NCI-H510A (cell line): Measurements from ENCODE around the gene OLIG3.
A peak's percentile ranks its signal among the peaks of the same experiment; 100 is the strongest.

Experiments used
- DNase-seq: peaks from one replicate; lab custom pipeline; 2025; lab: John Stamatoyannopoulos, UW

Gene OLIG3

DNA sequence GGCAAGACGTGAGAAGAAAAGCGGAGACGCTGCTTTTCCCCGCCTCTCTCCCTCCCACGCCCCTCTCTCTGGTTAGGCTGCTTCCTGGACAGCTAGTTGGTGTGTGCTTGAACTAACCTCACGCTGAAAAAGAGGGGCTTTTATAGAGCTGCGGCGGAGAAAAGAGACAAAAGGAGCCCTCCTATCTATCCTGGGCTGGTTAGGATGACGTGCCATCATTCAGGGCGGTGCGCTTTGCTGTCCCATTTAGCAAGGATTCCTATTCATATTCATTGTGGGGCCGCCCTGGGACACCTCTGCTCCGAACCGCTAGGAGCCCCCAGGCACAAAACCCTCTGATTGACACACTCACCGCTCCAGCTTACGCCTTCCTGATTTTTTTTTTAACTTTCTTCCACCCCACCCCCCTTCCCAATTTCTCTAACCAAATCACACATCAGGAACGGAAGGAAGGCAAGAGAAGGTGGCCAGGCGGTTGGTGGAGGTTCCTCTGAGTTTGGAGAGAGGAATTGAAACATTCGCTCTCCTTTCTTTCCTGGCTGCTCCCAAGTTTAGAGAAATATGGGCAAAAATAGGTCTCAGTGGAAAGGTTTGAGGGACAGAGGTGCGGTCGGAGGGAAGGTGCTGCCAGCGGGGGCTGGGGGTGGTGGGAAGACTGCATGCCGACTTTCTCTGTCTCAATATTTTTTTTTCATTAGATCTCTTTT is at the start of gene OLIG3:
OLIG3 (minus strand) TSS at position 114 of the 707 bp plus-strand sequence. CDS start 224 bp downstream, outside the sequence.
- DNase-seq, result no peak

DNA sequence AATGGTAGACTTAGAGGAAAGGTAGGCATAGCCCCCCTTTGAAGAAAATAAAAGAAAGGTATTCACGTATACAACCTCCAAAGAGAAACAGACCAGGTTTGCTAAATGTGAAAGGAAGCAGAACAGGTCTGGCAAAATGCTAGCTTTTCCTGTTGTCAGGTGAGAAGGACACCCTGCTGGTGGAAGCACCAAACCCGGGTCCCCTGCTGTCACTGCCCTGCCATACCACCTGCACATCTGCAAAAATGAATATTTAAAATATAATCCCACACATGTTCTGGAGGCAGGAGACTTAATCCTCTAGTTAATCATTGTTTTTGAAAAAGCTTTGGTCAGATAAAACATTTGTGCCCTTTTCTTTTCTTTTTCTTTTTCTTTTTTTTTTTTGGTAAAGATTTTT is 48.9 kb upstream of the OLIG3 start:
- DNase-seq, result peak; percentile 0

DNA sequence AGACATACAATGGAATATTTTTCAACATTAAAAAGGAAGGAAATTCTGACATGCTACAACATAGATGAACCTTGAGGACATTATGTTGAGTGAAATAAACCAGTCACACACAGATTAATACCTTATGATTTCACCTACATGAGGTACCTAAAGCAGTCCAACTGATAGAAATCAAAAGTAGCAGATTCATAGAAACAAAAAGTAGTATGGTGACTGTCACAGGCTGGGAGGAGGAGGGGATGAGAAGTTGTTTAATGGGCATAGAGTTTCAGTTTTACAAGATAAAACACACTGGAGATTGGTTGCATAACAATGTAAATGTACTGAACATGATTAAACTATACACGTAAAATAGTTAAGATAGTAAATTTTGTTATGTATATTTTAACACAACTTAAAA is 48.5 kb upstream of the OLIG3 start:
- no peak for DNase-seq

DNA sequence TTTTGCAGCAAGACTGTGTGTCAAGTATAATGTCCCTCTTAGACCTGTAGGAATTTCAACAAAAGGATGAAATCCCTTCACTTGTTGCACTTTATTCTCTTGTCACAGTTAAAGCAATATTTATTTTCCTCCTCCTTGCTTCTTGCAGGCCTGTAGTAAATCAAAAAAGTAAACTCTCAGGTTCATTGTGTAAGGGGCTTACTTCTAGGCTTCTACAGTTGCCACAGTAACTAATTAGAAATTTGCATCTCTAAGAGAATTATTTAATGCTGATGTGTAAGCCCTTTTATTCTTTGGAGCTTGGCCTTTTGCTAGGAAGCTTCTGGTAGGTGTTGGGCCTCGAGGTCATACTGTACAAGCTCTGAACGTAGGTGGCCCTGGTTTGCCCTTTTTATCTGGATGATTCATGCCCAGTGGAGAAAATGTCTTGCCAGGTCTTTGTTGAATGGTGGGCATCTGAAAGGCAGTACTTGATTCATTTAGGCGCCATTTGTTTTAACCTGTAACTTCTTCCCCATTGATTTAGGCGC is 47.4 kb upstream of the OLIG3 start:
- no peak for DNase-seq

DNA sequence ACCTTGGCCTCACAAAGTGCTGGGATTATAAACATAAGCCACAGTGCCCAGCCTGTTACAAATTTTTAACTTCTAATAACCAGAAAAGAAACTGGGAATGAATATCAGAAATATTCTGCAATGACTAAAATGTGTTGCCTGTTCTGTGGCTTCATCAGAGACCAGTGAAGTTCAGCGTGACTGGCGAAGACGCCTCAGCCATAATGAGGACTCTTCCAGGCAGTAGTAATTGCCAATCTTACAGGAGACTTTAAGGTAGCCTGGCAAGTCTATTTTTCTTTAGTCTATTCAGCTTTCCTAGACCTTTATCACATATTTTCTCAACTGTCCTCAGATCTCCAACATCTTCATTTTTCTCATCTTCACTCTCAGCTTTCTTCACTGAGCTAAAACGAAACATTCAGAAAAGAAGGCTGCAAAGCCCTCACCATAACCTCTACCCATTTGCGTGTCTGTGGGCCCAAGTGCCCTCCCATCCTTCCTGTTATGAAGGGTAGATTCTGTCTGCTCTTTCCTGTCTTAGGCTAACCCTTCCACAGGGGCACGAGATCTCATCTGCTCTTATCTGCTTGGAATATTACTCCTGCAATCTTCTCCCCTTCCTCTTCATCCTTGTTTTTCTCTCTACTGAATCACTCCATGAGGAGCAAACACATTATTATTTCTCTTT is 42.0 kb upstream of the OLIG3 start:
- no peak for DNase-seq

DNA sequence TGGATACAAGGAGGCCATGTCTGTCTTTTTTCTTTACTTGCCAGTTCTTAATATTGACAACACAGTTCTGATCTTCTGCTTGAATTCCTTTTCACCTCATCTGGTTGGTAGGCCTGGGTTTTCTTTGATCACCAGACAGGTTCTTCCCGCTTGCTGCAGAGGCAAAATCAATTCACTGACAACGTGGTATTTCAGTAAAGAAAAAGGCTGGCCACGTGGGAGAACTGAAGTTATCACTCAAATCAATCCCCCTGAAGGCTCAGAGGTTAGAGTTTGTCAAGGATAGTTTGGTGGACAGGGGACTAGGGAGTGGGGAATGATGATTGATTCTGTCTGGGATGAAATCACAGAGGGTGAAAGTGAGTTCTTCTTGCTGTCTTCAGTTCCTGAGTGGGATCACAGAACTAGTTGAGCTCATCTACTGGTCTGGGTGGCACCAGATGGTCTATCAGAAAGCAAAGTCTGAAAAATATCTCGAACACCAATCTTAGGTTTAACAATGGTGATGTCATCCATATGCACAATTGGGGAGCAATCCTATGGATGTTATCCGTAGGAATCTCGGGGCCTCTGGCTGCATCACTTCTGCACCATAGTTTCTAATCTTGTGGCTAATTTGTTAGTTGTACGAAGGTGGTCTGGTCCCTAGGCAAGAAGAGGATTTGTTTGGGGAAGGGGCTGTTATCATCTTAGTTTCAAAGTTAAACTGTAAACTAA is 37.3 kb upstream of the OLIG3 start:
- no peak for DNase-seq

DNA sequence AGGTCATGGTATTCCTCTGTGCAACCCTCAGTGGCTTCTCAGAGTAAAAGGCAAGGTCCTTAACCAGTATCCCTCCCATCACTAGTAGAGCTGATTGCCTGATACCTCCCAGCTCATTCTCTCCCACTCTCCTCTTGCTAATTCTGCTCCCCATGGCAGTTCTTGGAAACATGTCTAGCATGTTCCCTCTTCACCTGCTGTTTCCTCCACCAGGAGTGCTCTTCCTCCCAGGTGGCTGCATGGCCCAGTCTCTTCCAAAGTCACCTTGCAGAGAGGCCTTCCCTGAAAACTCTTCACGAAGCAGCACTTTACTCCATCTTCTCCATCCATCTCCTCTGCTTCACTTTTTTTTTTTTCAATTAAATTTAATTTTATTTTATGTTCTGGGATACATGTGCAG is 36.2 kb upstream of the OLIG3 start:
- no peak for DNase-seq

DNA sequence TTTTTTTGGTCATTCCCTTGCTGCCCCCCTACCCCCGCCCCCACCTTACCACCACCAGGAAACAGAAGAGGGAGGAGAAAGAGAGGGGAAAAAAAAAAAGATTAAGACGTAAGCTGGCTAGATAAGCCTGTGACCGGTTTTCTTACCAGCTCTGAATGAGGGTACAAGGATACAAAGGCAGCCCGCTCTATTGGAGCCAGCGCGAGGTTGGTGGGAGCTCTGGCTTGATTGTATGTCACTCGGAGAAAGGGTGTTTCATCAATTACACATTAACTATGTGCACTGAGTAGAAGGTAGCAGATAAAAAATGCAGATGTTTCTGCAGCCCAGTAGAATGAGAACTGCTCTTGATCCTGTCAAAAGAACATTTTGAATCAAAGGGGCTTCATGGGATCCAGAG is 28.6 kb upstream of the OLIG3 start:
- DNase-seq, result no peak

DNA sequence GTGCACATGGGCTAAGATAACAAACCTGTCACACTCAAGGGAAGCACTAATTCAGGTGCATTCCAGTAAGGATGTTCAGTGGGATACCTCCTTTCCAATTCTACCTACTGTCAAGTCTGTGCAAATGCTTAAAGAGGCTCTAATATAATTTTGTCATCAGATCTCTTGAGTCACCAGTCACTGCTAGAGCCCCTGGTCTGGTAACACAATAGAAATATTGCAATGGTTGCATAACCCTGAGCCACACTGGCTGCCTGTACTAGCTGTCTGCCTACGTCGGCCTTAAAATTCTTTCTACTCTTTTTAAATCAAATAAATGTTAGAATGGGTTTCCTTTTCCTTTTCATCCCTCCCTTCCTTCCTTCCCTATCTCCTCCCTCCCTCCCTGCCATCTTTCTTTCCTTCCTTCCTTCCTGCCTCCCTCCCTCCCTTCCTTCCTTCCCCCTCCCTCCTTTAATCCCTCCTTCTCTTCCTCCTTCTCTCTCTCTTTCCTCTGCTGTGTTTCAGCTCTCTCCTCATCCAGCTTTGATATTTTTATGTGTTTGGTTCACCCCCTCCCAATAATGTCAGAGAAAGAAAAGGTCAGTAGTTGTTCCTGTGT is 28.1 kb upstream of the OLIG3 start:
- DNase-seq, result no peak

DNA sequence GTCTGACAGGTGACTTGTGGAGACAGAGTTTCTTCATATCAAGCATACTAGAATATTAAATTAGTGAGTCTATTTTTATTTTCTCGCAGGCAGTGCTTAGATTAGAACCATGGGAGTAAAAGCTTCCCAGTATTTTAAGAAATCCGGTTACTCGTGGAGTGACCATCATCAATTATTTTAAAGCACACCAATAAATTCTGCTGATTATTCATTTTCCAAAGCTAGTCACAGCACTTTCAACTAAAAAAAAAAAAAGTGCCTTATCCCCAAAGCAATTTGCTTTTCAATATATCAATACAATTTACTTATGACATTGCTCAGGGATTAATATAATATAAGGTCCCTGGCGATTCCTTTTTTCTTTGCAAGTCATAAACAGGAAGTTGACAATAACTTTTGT is 26.3 kb upstream of the OLIG3 start:
- DNase-seq, result no peak

DNA sequence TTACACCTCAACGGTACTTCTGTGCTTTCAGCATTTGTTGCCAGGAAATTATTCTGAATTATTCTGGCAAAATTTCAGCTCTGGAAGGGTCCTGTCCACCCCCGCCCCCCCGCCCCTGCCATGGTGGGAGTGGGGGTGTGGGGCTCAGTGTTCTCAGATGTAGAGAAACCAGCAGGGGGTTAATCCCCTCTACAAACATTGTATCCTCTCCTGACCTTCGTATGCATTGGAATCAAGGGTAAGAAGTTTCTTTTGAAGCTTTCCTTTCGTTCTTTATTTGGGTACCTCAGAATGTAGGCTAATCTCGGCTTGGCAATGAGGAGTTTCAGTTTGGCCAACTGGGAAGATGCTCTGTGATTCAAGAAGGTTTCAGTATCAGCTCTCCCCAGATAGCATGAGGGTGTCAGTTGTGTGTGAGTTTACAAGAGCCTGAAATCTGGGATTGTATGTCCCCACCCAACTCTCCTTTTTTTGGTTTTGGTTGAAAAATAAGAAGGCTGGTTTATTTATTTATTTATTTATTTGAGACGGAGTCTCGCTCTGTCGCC is 25.5 kb upstream of the OLIG3 start:
- DNase-seq, result no peak

DNA sequence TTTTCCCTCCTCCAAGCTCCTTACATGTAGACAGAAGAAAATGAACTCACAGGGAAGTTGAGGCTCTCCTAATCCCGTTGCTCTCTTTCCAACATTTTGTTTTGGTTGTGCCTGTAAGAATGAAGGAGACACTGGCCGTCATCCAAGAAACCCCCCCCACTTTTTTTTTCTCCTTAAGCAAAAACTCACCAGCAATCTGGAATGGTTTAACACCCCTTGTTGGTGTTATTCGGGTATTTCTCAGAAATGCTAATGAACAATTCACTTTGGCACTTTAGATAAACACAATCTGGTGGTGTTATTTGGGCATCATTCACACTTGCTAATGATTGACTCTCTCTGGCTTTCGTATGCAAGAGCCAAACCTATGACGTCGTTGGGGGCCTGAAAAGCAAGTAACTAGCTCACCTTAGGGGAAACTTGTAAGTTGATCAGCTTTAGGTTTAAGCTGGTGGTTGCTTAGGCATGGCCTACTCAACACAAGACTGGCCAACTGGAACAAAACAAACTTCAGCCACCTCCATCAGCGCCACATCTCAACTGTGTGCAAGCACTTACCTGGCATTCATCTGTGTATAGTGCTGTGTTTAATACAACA is 24.3 kb upstream of the OLIG3 start:
- DNase-seq, result no peak

DNA sequence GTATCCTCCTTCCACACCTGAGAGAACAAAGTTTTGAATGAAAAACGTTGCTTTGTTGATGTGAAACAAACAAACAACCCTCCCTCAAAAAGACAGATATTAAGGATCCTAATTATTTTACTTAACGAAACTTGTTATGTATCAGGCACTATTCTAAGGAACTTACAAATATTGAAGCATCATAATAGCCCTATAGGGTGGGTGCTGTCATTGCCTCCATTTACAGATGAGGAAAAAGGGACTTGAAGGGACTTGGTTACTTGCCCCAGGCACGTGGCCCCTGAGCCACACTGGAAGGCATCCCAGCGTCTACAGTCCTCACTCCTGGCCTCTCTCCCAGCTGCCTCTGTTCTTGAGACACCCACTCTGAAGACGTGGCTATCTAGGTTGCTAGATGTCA is 20.2 kb upstream of the OLIG3 start:
- no peak for DNase-seq

DNA sequence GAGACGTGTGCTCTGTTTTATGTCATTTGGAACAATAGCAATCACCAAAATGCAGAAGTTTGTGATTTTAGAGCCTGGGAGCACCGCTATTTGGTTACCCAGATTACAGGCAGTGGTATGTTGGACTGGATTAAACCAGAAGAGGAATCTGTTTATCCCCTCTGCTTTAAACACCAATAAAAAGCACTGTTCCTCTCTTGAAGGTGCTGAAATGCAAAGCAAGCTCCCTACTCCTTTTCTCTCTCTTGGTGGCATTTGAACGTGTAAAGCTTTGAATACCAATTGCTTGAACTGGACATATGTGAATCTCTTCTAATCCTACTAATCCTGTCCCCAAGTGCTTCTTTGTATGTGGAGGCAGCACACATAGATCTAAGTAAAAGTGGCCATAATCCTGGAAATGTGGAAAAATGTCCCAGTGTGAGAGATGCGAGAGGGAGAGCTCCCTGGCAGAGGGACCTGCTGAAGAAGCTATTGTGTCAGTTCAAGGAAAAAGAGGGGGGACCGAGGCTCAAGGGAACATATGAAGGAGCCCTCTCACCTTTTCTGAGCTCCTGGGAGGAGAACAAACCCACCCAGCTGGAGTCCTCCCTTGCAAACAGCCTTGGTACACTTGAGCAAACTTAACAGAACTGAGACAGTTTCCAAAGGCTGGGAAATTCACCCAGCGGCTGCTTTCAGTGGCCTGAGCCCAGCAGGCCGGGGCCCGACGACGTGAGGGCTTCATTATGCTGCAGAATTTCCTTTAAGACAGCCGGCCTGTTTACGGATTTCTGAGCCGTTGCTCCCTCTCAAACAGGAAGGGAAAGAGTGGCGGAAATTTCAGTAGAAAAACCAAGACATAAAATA is 18.8 kb upstream of the OLIG3 start:
- no peak for DNase-seq

DNA sequence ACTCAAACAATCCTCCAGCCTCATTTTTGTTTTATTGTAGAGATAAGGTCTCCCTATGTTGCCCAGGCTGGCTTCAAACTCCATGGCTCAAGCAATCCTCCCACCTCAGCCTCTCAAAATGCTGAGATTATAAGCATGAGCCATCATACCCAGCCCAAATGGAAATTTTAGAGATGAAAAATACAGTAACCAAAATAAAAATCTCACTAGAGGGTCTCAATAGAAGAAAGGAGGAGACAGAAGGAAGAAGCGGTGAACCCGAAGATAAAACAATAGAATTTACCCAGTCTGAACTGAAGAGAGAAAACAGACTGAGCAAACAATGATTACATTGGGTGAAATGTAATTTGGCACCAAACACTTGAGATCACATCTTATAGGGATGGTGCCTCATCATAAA is 16.7 kb upstream of the OLIG3 start:
- no peak for DNase-seq

DNA sequence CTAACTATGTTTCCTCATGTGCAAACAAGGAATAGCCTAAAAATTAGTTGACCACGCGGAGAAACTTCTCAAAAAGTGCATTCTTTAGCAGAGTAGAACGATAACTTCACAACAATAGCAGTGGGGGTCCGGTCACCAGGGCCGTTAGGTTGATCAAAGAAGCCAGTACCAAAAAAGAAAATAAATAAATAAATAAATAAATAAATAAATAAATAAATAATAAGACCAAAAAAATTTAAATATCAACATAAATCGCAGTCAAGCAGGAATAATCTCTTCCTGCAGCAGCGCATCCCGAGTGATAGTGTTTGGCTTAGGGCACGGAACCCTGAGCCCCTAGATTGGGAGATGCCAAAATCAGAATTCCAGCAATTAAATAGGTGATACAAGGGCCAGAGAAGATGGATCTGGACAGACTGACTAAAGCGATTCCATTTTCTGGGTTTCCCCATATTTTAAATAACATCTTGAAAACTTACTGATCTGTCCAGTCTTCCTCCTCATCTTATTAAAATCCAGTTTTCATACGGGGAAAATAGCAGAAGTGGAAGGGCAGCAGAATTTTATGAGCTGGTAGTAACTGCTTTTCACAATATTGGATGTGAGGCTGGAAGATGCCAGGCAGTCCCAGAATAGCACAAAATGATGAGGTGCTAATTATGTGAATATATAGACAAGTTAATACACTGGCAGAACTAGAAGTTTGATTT is 4.4 kb upstream of the OLIG3 start:
- DNase-seq, result no peak

DNA sequence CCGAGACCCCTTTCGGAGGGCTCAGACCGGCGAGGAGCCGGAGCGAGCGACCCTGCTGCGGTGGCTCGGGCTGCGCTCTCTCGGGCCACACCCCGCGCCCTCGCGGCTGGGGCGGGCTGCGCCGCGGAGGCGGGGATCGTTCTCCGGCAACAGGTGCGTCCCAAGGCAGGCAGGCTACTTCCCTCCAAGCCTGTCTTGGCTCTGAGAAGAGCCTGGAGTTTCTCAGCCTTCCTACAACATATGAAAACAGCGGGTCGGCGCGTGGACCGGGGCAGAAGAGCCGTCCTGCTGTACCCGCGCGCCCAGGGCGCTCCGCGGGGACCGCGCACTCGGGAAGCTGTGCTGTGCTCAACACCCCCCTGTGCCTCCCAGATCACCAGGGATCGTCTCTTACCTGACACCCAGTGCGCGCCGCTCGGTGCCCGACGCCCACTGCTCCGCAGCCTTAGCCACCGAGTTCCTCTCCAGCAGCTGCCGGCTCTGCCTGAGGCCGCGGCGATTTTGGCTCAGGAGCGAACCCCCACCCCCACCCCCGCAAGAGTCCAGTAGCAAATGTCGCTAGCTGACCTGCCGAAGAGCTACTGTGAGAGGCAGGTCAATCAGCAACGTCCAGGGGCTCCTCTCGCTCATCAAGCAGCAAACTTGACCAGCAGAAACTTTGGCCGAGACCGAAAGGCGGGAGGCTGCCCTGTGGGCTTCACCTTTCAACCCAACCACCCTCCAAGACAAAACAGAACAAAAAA is 3.7 kb upstream of the OLIG3 start:
- DNase-seq, result no peak

DNA sequence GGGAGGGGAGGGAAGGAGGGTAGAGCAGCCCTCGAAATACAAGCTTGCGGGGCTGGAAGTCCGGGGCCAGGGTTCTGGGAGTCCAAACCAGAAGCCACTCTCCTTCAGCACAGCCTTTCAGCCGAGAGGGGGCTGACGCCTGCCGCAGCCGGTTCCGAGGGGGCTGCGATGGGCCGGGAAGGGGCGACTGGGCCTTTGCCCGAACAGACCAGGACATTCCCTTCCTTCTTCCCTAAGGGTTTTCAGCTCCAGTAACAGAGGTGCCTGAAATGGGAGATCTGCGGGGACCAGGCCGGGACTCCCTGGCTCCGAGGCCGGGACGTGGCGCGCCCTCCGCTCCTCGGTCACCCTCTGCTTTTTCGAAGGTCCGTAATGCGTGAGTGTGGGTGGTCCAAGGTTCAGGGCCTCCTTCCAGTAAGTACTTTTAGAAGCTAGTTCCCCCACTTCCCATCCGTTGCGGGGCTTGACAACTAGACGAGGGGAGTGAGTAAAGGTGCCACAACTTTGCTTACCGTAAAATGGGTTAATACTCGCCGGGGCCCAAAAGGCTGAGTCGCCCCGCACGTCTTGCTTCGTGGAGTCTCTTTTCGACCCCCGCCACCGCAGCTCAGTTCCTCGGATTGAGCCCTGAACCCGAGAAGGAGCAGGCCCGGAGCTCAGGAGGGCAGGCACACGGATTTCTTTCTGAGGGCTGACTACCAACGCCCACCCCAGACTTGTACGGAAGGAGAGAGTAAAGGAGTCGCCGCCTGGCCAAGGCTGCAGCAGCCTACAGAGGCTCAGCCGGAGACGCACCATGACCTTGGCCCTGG is 2.9 kb upstream of the OLIG3 start:
- DNase-seq, result no peak

DNA sequence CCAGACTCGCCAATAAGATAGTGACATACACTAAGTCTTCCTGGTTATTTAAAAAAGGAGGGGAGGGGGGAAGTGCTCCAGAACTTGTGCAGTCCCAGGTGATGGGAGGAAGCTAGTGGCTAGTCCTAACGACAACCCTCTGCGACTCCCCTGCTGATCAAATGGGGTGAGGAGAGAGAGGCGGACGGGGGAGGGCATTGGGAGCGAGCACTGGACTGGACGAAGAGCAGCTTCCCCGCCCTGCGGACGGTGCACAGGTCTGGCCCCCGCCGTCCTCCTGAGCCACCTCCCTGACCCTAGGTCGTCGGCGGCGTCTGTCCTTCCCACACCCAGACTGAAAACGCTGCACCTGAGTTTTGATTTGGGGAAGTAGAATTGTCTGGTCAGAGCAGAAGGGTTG is 2.2 kb upstream of the OLIG3 start:
- DNase-seq, result no peak
